SU-DHL-6 (cell line): ENCODE measurements around the gene SLC7A7.

Experiments
- EZH2phosphoT487 ChIP-seq: fragments of 200-600 bp; sonication (generic), shearing (Covaris generic); conservative IDR thresholded peaks from 2 replicates; pipeline ENCODE4 v1.6.1; 2018; ENCODE audit warnings: mild to moderate bottlenecking, antibody characterized with exemption, low read length, moderate library complexity, mixed read lengths
- TF ChIP-seq, protein P1 (sequence below): fragments of 200-600 bp; sonication (generic); IDR thresholded peaks from one replicate; pipeline ENCODE4 v1.5.1; 2017; ENCODE audit warnings: antibody characterized with exemption, mild to moderate bottlenecking, low read length, moderate library complexity; ENCODE audit not compliant: insufficient read depth, poor library complexity, severe bottlenecking

DNA sequence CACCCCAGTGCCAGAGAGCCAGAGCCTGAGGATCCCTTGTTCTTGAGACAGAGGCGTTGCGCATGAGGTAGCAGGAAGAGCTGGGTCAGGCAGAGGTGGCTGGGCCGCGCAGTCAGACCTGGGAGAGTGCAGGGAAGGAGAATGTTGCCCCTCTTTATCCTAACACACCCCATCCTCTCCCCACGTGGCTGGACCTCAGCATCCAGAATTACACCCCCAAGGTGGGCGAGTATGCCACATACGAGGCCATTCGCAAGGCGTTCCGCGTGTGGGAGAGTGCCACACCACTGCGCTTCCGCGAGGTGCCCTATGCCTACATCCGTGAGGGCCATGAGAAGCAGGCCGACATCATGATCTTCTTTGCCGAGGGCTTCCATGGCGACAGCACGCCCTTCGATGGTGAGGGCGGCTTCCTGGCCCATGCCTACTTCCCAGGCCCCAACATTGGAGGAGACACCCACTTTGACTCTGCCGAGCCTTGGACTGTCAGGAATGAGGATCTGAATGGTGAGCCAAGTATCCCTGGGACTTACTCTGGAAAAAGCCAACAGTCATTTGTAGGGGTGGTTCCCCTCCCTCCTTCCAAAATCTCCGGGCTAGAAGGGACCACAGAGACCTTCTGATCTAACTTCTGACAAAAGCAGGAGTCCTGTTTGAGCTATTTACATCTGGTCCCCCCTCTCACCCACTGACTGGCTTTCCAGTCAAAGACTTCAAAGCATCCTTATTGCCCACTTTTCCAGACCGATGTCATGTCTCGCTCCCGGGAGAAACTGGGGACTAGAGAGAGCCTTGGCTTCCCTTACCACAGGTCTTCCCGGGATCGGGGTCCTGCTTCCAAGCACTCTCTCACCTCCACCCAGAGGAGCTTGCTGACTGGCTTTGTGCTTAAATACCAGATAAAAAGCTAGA, 27.2 kb upstream of the SLC7A7 start:
- no peak for TF ChIP-seq EZH2phosphoT487
- TF ChIP-seq, protein P1, sequence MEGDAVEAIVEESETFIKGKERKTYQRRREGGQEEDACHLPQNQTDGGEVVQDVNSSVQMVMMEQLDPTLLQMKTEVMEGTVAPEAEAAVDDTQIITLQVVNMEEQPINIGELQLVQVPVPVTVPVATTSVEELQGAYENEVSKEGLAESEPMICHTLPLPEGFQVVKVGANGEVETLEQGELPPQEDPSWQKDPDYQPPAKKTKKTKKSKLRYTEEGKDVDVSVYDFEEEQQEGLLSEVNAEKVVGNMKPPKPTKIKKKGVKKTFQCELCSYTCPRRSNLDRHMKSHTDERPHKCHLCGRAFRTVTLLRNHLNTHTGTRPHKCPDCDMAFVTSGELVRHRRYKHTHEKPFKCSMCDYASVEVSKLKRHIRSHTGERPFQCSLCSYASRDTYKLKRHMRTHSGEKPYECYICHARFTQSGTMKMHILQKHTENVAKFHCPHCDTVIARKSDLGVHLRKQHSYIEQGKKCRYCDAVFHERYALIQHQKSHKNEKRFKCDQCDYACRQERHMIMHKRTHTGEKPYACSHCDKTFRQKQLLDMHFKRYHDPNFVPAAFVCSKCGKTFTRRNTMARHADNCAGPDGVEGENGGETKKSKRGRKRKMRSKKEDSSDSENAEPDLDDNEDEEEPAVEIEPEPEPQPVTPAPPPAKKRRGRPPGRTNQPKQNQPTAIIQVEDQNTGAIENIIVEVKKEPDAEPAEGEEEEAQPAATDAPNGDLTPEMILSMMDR: no peak
